ENCODE data around the gene GPX4. TPM values are rescaled to one million over a fixed set of nuclear protein-coding genes. Genes with fewer than 3 reads are reported as not detected.

Gene GPX4
- total RNA-seq, 1 experiment from 2014 or later, result 577 TPM

DNA sequence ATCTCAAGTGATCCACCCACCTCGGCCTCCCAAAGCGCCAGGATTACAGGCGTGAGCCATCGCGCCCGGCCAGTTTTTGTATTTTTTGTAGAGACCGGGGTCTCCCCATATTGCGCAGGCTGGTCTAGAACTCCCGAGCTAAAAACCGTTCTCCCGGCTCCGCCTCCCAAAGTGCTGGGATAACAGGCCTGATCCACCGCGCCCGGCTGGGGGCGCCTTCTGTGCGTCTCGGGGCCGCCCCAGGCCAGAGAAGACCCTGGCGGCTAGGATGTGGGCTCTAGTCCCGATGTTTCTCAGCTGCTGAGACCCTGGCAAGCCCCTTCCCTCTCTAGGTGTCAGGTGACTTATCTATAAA is 33.2 kb upstream of the GPX4 start:
- CTCF ChIA-PET, result no interaction called here
- no TSS peak for BruUV-seq (replicated peaks)
- Histone ChIP-seq H3K4me1 (ENCODE audit: control insufficient read depth, insufficient read depth, low read length) (peaks cover 15% of the 10 kb centered on the region), H3K9me3 (ENCODE audit: control insufficient read depth, insufficient read depth, low read depth, low read length) (no peaks in the 10 kb centered on the region), H3K27ac (ENCODE audit: low read length) (no peak overlapping the region), H3K27me3 (ENCODE audit: control insufficient read depth, insufficient read depth, low read length) (no peaks in the 10 kb centered on the region), H3K4me3 (ENCODE audit: low read depth in 2 of 2, low read length in 2 of 2) (no peak overlapping the region), H3K36me3 (ENCODE audit: control insufficient read depth, insufficient read depth, low read length) (no peaks in the 10 kb centered on the region; the same call in 1 of the 2 replicates)
- intact Hi-C loops (cut with micrococcal nuclease; ENCODE audit: unreplicated experiment) (no loop called here), in situ Hi-C loops (cut with HindIII; ENCODE audit: low pct_unique_long_range_greater_than_20kb, low sequenced_read_pairs) (no loop called here)
- POLR2A ChIA-PET, result no interaction called here
- TF ChIP-seq POLR2AphosphoS5 (IDR thresholded peaks at IDR 0.05; ENCODE audit: low read depth, low read length) (no peak), TCF7L2 (IDR thresholded peaks at IDR 0.05; ENCODE audit: low read depth, low read length) (no peak), SIN3A (IDR thresholded peaks at IDR 0.05; ENCODE audit: borderline replicate concordance, insufficient read depth, low read depth, low read length) (no peak)
- TF ChIP-seq, protein P1, sequence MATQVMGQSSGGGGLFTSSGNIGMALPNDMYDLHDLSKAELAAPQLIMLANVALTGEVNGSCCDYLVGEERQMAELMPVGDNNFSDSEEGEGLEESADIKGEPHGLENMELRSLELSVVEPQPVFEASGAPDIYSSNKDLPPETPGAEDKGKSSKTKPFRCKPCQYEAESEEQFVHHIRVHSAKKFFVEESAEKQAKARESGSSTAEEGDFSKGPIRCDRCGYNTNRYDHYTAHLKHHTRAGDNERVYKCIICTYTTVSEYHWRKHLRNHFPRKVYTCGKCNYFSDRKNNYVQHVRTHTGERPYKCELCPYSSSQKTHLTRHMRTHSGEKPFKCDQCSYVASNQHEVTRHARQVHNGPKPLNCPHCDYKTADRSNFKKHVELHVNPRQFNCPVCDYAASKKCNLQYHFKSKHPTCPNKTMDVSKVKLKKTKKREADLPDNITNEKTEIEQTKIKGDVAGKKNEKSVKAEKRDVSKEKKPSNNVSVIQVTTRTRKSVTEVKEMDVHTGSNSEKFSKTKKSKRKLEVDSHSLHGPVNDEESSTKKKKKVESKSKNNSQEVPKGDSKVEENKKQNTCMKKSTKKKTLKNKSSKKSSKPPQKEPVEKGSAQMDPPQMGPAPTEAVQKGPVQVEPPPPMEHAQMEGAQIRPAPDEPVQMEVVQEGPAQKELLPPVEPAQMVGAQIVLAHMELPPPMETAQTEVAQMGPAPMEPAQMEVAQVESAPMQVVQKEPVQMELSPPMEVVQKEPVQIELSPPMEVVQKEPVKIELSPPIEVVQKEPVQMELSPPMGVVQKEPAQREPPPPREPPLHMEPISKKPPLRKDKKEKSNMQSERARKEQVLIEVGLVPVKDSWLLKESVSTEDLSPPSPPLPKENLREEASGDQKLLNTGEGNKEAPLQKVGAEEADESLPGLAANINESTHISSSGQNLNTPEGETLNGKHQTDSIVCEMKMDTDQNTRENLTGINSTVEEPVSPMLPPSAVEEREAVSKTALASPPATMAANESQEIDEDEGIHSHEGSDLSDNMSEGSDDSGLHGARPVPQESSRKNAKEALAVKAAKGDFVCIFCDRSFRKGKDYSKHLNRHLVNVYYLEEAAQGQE (IDR thresholded peaks at IDR 0.05; ENCODE audit: insufficient read depth in 1 of 2, low read depth in 2 of 2, low read length in 1 of 2), result no peak
- TF ChIP-seq, protein P2, sequence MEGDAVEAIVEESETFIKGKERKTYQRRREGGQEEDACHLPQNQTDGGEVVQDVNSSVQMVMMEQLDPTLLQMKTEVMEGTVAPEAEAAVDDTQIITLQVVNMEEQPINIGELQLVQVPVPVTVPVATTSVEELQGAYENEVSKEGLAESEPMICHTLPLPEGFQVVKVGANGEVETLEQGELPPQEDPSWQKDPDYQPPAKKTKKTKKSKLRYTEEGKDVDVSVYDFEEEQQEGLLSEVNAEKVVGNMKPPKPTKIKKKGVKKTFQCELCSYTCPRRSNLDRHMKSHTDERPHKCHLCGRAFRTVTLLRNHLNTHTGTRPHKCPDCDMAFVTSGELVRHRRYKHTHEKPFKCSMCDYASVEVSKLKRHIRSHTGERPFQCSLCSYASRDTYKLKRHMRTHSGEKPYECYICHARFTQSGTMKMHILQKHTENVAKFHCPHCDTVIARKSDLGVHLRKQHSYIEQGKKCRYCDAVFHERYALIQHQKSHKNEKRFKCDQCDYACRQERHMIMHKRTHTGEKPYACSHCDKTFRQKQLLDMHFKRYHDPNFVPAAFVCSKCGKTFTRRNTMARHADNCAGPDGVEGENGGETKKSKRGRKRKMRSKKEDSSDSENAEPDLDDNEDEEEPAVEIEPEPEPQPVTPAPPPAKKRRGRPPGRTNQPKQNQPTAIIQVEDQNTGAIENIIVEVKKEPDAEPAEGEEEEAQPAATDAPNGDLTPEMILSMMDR (IDR thresholded peaks at IDR 0.05), result no peak
- ATAC-seq (no peak), DNase-seq (ENCODE audit: low read depth, low spot score) (no peak)

DNA sequence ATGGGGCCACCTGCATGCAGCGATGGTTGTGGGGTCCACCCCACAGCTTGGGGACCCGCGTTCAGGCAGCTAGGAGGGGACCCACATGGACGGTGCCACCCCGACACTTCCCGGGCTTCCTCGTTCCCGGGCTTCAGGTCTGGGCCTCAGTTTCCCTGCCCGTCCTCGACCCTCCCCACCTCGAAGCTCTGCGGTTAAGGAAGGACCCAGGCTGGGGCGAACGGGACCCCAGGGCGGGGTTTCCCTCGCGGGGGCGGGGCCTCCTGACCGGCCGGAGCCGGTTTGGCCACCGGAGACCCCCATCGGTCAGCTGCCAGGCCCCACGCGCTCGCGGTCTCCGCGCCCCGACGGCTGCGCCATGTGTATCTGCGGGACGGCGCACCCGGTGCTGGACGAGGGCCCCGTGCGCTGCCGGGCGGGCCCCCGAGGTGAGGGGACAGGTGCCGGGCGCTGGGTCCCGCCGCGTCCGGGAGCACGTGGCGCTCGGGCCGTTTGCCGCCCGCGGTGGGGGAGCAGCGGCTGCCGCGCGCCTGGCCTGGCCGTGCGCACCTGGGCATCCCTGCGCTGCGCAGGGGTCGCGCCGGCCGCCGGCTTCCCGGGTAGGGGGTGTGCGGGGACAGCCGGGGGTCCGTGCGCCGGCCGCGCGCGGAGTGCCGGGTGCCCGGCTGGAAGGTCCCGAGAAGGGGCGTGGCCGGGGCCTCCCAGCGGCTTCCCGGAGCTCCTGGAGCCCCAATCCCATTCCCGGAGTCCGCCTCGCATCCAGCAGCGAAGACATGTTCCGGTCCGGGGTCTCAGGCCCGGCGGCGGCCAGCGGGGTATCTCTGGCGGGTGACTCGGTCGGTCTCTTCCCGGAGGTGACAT is 32.6 kb upstream of the GPX4 start:
- TF ChIP-seq SIN3A (IDR thresholded peaks at IDR 0.05; ENCODE audit: borderline replicate concordance, insufficient read depth, low read depth, low read length) (no peak), POLR2AphosphoS5 (IDR thresholded peaks at IDR 0.05; ENCODE audit: low read depth, low read length) (no peak)
- TF ChIP-seq, protein P2 (IDR thresholded peaks at IDR 0.05), result no peak
- Histone ChIP-seq H3K9me3 (ENCODE audit: control insufficient read depth, insufficient read depth, low read depth, low read length) (no peaks in the 10 kb centered on the region), H3K27me3 (ENCODE audit: control insufficient read depth, insufficient read depth, low read length) (no peaks in the 10 kb centered on the region), H3K27ac (ENCODE audit: low read length) (no peak overlapping the region), H3K4me1 (ENCODE audit: control insufficient read depth, insufficient read depth, low read length) (peaks cover 9% of the 10 kb centered on the region), H3K36me3 (ENCODE audit: control insufficient read depth, insufficient read depth, low read length) (no peaks in the 10 kb centered on the region; the same call in 1 of the 2 replicates), H3K4me3 (ENCODE audit: low read depth in 2 of 2, low read length in 2 of 2) (no peak overlapping the region)
- ChIA-PET POLR2A (no interaction called here), CTCF (no interaction called here)
- ATAC-seq, result no peak
- BruUV-seq (replicated peaks), result no TSS peak
- in situ Hi-C loops (cut with HindIII; ENCODE audit: low pct_unique_long_range_greater_than_20kb, low sequenced_read_pairs), result no loop called here
- no peak for DNase-seq (ENCODE audit: low read depth, low spot score)
- intact Hi-C loops (cut with micrococcal nuclease; ENCODE audit: unreplicated experiment), result no loop called here

Measured in Panc1 (cell line).